Measurements from ENCODE around the gene MAP4K3. TPM values are rescaled to one million over a fixed set of nuclear protein-coding genes. Genes with fewer than 3 reads are reported as not detected.

Gene MAP4K3
- total and polyA plus RNA-seq, 2 of the 8 experiments (the other 6 are each of a cell fraction or from before 2014, with no cell fraction given), result 11.4 to 63.0 TPM

GRCh38 chr2:39392672-39393071, 44.4 kb downstream of the MAP4K3 start (continued):
- no peak for TF ChIP-seq CHD7 (IDR thresholded peaks at IDR 0.05; ENCODE audit: insufficient replicate concordance, low read length)
- no peak for TF ChIP-seq BRCA1 (IDR thresholded peaks at IDR 0.05; ENCODE audit: low read depth, low read length)
- no peak for TF ChIP-seq SRF (IDR thresholded peaks at IDR 0.05; ENCODE audit: low read depth, low read length)
- TF ChIP-seq POLR2A (IDR thresholded peaks at IDR 0.05; ENCODE audit: control extremely low read depth in 1 of 2, low read depth in 2 of 2, low read length in 2 of 2), result no peak
- no peak for TF ChIP-seq RXRA (IDR thresholded peaks at IDR 0.05; ENCODE audit: insufficient read depth, low read depth, low read length)
- TF ChIP-seq EGR1 (IDR thresholded peaks at IDR 0.05; ENCODE audit: borderline replicate concordance, low read depth, low read length), result no peak
